Astrocyte of the cerebellum (primary cell): Measurements from ENCODE around the gene HEXD.
"Not testable (repeated sequence)": the region's sequence is repeated elsewhere in the genome, so short reads cannot be mapped to it uniquely, and the experiment has no call there.

Experiments
- DNase-seq: peaks from one replicate; pipeline ENCODE4 v3.0.0-alpha.2; 2011; ENCODE audit warnings: low read depth
- H3K4me3 ChIP-seq: 2 replicates; pipeline ENCODE4 v1.5.1; 2011; ENCODE audit warnings: mild to moderate bottlenecking, low read depth, low read length, moderate library complexity
- in situ Hi-C: cut with HindIII; loops from 2 replicates; pipeline ENCODE4 v1.10.0; 2017; ENCODE audit warnings: low sequenced_read_pairs
- TF ChIP-seq, protein P1 (sequence below): IDR thresholded peaks from 2 replicates; pipeline ENCODE4 v1.5.1; 2012; ENCODE audit warnings: low read length, low read depth, moderate library complexity, mild to moderate bottlenecking; ENCODE audit errors: missing control alignments

Gene HEXD

DNA sequence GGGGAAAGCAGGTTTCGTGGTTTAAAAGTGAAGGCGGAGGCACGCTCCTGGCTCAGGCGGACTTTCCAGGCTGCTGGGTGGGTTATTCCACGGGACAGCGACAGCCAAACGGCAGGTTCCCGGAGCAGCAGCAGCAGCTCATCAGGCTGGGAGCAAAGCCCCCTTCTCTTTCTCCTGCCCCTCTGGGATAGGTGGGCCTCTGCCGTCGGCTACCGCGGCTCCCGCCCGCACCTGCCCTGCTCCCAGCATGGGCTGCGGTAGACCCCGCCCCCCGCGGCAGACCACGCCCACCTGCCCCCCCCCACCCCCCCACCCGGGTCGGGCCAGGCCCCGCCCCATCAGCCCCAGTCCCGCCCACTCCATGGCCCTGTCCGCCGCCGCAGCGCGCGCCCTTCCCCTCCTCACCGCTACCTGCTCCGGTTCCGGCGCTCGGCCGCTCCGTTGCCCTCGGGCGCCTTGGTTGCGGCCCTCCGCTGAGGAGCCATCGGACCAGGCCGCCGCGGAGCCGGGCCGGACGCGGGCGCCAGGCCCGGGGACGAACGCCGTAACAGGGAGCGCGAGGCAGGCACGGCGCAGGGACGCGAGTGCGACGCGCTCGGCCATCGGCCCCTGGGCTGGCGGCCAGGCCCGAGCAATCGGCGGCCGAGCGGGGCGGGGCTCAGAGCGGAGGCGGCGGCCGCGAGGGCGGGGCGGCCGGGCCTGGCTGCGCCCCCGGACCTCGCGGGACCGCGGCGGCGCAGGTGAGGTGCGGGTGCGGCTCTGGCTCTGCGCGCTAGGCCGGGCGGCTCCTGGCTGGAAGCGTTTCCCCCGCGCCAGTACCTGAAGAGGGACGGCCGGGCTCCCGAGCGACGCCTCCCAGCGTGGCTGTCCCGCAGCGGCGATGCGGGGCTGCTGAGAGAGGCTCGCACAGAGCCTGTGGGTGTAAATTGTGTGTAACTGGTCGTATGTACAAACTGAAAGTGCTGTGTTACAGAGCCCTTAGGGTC is at the start of gene HEXD, which contains the start of gene OGFOD3:
TSS of gene HEXD (plus strand) at position 347 of the 986 bp plus-strand sequence. CDS start 1,453 bp downstream, outside the sequence.
TSS of gene OGFOD3 (minus strand) at position 586 of the 986 bp plus-strand sequence. CDS start at position 485, 101 bp downstream.
- in situ Hi-C loops, result loop anchor here (5.0 to 10.0 kb wide), 2 partner anchors 56 to 73 kb away; no protein-coding TSS in a partner anchor
- TF ChIP-seq, protein P1, sequence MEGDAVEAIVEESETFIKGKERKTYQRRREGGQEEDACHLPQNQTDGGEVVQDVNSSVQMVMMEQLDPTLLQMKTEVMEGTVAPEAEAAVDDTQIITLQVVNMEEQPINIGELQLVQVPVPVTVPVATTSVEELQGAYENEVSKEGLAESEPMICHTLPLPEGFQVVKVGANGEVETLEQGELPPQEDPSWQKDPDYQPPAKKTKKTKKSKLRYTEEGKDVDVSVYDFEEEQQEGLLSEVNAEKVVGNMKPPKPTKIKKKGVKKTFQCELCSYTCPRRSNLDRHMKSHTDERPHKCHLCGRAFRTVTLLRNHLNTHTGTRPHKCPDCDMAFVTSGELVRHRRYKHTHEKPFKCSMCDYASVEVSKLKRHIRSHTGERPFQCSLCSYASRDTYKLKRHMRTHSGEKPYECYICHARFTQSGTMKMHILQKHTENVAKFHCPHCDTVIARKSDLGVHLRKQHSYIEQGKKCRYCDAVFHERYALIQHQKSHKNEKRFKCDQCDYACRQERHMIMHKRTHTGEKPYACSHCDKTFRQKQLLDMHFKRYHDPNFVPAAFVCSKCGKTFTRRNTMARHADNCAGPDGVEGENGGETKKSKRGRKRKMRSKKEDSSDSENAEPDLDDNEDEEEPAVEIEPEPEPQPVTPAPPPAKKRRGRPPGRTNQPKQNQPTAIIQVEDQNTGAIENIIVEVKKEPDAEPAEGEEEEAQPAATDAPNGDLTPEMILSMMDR, result no peak
- H3K4me3 ChIP-seq, result peak within 1 kb of the TSS; percentile 72
- DNase-seq, result peak; percentile 40

DNA sequence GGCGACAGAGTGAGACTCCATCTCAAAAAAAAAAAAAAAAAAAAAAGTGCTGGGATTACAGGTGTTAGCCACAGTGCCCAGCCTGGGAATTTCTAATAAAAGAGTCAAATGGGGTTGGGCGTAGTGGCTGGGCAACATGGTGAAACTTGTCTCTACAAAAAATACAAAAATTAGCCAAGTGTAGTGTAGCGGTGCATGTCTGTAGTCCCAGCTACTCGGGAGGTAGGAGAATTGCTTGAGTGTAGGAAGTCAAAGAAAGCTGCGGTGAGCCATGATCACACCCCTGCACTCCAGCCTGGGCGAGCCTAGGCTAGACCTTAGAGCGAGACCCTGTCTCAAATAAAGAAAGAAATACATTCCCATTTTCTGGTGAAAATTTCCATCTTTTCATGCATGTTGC is 48.9 kb upstream of the HEXD start:
- H3K4me3 ChIP-seq, result no peak overlapping the region
- in situ Hi-C loops, result no loop called here
- TF ChIP-seq, protein P1, result no peak
- DNase-seq, result no peak

DNA sequence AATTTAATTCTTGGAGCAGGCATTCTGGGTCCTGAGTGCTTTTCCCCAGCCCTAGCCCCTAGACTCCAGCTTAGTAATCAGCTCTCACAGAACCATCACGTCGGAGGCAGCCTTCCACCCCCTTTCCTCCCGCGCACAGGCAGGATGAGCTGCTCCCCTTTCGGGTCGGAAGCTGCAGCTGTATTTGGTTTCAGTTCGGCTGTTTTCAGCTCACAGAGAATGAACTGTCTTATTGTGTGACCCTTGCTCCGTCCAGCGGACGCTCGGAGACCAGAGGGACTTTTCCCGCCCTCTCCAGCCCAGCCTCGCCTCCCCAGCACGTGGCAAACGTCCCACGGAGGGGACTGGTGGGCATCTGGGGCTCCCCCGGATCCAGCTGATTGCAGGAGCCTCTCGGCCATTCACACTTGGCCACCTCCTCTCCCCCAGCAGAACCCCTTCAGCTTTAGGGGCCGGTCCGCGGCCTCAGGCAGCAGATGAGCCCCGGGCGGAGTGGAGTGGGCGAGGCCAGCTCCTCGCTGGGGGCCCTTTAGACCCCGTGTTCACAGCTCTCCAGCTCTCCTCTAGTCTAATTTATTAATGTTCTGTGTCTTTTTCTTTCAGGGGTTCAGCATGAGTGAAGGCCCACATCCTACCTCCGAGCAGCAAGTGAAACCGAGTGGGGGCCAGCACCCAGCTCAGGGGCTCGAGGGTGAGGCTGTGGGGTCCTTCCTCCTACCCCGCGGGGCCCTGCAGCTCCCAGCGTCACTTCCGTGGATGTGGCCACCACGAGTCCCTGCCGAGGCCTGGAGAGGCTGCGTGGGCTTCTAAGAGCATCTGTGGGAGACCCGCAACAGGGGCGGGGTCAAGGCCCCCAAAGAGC is 47.4 kb upstream of the HEXD start:
- in situ Hi-C loops, result no loop called here
- TF ChIP-seq, protein P1, result no peak
- H3K4me3 ChIP-seq, result no peak overlapping the region
- no peak for DNase-seq

DNA sequence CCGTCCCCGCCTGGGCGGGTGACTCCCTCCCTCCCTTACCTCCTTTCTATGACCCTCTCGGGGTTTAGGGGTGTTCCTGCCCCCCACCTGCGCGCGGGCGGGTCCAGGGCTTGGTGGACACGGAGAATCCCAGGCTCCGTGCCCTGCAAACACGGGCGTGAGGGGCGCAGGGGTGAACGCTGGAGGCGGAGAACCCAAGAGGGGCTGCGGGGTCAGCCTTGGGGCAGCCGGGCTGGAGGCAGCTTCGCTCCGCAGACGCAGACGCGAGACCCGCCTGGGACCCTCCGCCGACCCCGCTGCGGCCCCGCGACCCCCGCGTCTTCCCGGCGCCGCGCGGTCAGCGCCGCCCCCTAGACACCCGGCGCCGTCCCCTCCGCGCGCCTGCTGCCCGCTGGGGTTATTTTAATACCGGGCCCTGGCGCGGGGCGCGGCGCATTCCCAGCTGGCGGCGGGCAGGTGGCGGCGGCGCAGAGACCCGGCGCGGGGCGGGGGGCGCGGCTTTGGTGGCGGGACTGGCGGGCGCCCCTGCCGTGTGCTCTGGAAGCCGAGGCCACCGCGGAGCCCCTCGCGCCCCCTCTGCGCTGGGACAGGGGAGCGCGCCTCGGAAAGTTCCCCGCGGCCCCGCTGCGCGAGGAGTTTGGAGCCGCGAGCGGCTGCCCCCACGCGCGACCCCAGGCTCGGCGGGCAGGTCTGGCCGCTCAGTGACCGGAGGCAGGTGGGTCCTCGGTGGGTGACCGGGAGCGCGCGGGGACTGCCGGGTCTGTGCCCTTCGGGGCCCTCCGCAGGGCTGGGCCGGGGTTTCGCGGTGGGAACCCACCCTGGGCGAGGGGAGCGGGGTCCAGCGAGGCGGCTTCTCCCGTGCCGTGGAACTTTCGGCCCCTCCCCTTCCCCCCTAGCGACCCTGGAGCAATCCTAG is 46.6 kb upstream of the HEXD start, which contains the start of gene UTS2R:
TSS of gene UTS2R (plus strand) at position 433 of the 916 bp plus-strand sequence. CDS start 2,560 bp downstream, outside the sequence.
- DNase-seq, result no peak
- no peak within 1 kb of the TSS for H3K4me3 ChIP-seq
- in situ Hi-C loops, result no loop called here
- TF ChIP-seq, protein P1, result no peak

DNA sequence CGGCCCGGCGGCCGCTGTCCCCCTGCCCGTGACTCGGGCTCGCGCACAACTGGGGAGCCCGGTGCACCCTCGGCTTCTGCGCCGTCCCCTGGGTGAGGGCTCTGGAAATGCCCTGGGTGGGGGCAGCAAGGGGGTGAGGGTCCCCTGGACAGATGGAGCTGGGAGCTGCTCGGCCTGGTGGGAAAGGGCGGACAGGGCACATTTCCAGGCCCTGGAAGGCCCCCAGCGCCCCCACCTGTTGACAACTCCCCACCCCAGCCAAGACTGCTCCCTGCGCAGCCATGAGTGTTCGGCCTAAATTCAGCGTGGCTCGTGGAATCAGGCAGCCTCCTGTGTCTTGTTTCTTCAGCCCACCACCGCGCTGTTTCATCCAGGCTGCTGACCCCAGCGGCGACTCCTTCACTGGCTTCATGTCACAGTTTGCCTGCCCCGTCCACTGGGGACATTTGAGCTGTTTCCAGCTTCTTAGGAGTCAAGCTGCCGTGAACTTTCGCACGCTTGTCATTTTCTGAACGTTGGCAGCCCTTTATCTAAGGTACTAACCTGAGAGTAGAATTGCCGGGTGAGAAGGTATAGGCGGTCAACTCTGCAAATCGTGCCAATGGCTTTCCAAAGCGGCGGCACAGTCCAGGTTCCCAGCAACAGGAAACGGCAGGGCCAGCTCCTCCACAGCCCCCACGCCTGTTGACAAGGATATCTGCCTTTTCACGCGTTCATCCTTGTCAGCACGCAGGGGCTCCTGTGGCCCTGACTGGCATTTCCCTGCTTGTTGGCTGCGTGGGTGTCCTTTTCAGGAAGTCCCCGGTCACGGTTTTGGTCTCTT is 45.7 kb upstream of the HEXD start:
- H3K4me3 ChIP-seq, result no peak overlapping the region
- in situ Hi-C loops, result no loop called here
- TF ChIP-seq, protein P1, result no peak
- DNase-seq, result no peak

DNA sequence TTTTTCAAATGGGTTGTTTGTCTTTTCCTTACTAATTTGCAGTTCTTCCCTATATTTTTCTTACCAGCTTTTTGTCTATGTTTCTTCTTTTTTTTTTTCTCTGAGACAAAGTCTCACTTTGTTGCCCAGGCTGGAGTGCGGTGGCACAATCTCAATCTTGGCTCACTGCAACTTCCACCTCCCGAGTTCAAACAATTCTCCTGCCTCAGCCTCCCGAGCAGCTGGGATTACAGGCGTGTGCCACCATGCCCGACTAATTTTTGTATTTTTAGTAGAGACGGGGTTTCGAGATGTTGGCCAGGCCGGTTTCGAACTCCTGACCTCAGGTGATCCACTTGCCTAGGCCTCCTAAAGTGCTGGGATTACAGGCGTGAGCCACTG is 45.1 kb upstream of the HEXD start:
- H3K4me3 ChIP-seq, DNase-seq, in situ Hi-C loops: not testable (repeated sequence)
